HG03354 (cell line): Measurements from ENCODE around the gene REEP2.

Experiments used
- ATAC-seq: cut with Tn5 transposase; IDR thresholded peaks from one replicate; pipeline ENCODE4 v1.9.1; 2021; ENCODE audit warnings: mild to moderate bottlenecking; ENCODE audit not compliant: unreplicated experiment, poor library complexity, severe bottlenecking

REEP2 gene

GRCh38 chr5:138491669-138492559 lies 53.1 kb downstream of the REEP2 start:
- peak; percentile 100 for ATAC-seq

- no peak for ATAC-seq
Measured at GRCh38 chr5:138492560-138493045, 53.7 kb downstream of the REEP2 start.

GRCh38 chr5:138495351-138495750 lies 56.5 kb downstream of the REEP2 start:
- ATAC-seq: no peak
